HG03135 (cell line): ENCODE results near the gene NDUFB2.
"Not testable (repeated sequence)": the region's sequence is repeated elsewhere in the genome, so short reads cannot be mapped to it uniquely, and the experiment has no call there.

ENCODE experiments used
- ATAC-seq: cut with Tn5 transposase; IDR thresholded peaks from one replicate; pipeline ENCODE4 v1.9.1; 2021; ENCODE audit warnings: mild to moderate bottlenecking, moderate library complexity; ENCODE audit not compliant: unreplicated experiment

The NDUFB2 gene

DNA sequence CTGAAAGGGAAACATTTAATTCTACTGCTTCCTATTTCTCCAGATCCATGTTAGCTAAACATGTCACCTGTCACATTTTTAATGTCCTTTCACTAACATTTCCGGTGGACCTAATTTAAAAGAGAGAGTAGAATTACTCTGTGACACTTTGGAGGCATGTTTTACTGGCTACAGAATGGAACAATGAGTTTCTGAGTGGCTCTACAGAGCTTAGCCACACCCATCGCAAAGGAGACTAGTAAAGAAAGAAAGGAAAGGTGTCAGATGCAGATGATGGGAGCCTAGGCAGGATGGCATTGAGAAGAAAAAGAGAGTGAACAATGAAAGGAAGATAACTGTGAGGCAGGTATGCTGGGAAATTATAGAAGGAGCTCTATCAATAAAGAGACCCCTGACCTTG, 35.9 kb downstream of the NDUFB2 start:
- ATAC-seq = no peak

DNA sequence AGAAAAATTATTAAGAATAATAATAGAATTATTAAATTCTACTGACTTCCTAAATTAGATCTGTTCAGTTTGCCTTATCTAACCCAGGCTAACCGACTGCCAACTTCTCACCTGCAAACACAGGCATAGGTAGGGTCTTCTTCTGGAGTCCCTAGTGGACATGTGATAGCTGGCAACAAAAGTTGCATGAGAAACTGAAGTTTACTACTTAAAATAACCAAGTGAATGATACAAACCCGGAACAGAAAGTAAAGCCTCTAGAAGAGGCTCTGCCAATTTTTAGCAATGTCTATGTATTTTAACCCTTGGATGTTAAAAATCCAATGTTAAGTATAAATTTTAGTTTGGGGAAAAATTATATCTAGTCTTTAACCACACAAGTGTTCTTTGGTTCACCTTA, 37.6 kb downstream of the NDUFB2 start:
- ATAC-seq = no peak

DNA sequence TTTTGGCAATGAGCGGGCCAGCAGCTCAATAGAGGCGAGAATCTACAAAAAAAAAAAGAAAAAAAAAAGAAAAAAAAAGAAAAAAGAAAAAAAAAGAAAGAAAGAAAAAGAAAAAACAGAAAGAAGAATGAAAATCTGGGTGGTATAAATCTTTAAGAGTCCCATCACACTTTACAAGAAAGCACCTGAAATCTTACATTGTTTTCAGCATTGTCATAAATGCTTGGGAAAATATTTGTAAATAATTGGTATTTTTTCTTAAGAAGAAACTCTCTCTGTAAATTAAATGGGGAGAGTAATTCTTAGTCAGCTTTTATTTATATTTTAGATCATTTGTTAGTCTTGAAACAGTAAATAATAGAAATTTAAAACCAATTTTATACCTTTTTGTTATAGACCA, 38.2 kb downstream of the NDUFB2 start:
- ATAC-seq = no peak

DNA sequence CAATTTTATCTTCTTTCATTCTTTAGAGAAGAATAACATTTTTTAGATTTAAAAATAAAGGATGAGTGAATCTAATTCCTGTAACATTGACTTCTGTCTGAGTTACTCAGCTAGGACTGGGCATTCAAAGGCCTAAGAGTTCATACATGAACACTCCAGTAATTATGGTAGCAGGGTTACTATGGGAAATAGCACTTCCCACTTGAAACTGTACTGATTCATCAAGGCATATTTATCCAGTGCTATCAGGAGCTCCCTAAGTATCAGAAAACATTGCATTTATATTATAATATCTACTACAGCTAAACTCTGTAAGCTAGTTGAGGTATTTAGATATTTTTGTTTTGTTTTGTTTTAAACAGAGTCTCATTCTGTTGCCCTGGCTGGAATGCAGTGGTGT, 41.8 kb downstream of the NDUFB2 start:
- no peak for ATAC-seq

DNA sequence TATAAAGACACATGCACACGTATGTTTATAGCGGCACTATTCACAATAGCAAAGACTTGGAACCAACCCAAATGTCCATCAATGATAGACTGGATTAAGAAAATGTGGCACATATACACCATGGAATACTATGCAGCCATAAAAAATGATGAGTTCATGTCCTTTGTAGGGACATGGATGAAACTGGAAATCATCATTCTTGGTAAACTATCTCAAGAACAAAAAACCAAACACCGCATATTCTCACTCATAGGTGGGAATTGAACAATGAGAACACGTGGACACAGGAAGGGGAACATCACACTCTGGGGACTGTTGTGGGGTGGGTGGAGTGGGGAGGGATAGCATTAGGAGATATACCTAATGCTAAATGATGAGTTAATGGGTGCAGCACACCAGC, 46.7 kb downstream of the NDUFB2 start:
- ATAC-seq = not testable (repeated sequence)

DNA sequence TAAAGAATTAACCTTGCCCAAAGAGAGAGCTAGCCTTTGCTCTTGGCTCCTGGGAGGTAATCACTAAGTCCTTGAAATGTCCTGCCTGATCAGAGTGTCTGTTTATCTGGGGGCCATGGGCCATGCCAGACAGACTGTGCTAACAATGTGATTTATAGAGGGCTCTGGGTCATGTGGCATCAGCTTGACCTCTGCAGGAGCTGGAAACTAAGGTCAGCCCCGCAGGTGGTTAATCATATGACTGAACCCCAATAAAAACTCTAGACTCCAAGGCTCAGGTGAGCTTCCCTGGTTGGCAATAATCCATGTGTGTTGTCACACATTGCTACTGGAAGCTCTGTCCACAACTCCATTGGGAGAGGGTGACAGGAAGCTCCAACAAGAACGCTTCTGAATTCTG, 47.5 kb downstream of the NDUFB2 start:
- no peak for ATAC-seq

DNA sequence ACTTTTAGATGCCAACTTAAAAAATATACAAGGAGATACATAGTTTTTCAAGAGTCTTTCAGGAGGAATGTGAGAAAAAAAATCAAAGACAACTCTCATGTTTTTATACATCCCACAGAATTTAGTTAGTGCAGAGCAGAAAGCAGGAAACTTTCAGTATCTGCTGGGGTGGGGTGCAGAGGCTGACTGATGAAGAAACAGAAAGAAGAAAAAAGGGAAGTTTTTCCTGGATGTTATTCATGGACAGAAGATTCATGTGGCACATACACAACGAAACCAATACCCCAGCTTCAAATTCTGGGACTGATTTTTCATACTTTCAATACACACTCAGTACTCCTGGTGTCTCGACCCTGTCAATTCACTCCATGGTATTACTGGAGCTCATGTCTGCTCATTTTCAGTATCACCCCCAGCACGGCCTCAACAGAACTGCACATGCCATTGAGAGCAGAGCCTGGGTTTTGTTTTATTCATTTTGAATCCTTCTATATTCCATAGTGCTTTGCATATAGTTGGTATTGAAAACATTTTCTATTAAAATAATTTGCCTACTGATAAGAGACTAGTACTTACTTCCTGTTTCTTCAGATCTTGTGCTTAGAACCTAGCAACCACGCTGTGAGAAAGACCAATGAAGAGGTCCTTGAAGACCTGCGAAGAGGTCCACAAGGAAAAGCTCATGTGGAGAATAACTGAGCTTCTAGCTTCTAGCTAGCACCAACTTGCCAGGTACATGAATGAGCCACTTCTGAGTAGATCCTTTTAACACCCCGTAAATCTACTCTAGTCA, 49.0 kb downstream of the NDUFB2 start:
- no peak for ATAC-seq

DNA sequence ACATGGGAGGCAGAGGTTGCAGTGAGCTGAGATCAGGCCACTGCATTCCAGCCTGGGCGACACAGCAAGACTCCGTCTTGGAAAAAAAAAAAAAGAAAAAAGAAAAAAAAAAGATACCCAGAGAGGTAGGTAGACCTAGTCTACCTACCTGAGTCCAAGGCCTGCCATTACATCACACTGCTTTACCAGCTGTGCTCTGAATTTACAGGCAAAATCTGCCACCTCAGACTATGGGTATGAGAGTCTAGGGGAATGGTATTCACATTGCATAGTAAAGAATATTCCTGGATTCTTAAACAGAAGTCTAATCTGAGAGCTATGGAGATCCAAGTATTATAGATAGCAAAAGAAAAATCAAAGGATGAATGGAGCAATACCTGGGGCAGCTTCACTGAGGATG, 50.2 kb downstream of the NDUFB2 start:
- ATAC-seq = no peak

DNA sequence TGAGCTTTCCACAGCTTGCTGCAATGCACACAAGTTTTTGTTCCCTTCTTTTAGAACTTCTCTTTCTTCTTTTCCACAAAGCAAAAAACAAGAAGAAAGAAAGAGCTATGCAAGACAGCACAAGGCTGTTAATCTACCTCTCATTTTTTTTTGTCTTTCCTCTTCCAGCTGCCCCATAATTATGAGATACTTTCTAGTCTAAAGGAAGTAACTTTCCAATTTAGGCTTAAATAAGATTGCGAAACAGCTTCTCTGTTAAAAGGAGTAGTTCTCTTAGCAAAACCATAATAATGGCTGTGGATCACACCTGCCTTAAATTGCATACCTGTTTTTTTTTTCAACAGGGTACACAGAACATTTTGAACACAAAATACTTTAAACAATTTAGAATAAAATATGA, 56.0 kb downstream of the NDUFB2 start:
- no peak for ATAC-seq

DNA sequence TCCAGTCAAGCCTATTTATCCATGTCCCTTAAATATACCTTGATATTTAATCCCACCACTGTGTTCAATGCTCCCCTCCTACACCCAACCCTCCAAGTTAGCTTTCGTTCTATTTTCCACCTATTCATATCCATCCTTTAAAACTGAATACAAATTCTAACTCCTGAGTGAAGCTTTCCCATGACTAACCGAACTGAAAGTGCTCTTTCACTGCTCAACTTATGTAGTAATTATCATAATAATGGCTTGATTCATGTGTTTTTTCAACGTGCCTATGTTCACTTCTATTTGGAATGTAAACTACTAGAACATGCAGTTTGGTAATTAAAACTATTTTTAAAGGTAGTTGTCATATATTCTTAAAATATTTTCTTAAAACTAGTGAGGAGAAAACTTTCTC, 58.0 kb downstream of the NDUFB2 start:
- ATAC-seq = no peak
